Measurements from ENCODE around the gene LSM14A. TPM values are rescaled to one million over a fixed set of nuclear protein-coding genes. Genes with fewer than 3 reads are reported as not detected.

LSM14A gene
- total and polyA plus RNA-seq, 9 of the 15 experiments (the other 6 are each of a cell fraction or from before 2014, with no cell fraction given), result 19.5 to 150 (median 95.1) TPM

DNA sequence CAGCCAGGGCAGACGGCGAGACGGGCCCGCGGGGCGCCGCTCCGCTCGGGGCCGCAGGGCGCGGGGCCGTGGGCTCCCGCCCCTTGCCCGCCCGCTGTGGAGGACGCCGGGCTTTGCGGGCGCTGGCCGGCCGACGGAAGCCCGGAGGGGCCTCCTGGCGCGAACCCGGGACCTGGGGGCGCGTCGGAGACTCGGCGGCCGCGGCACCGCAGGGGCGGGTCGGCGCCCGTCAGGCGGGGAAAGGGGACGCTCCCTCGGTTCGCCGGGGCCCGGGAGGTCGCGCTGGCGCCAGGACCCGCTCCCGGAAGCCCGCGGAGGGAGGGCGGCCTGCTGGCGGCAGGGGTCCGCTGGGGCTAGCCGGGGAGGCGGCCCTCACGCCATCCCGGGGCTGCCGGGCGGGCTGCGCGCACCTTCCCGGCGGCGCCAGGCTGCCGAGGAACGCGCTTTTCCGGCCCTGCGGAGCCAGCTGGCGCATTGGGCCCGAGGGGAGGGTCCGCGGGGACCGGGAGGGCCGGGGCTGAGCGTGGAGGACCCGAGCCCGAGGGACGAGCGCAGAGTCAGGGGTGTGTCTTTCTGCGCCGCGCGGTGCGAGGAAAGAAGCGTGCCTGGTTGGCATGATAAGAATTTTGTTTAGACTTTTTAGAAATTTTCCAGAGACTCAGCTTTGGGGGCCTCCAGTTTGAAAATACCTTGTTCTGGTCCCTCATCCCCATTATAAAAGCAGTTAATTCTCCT, 82.6 kb downstream of the LSM14A start (continued):
- no peak for TF ChIP-seq ZNF165 (CRISPR knock-in tag; IDR thresholded peaks at IDR 0.05; ENCODE audit: borderline replicate concordance)
- TF ChIP-seq ZNF232 (CRISPR knock-in tag; IDR thresholded peaks at IDR 0.05), result no peak
- TF ChIP-seq, protein P1, sequence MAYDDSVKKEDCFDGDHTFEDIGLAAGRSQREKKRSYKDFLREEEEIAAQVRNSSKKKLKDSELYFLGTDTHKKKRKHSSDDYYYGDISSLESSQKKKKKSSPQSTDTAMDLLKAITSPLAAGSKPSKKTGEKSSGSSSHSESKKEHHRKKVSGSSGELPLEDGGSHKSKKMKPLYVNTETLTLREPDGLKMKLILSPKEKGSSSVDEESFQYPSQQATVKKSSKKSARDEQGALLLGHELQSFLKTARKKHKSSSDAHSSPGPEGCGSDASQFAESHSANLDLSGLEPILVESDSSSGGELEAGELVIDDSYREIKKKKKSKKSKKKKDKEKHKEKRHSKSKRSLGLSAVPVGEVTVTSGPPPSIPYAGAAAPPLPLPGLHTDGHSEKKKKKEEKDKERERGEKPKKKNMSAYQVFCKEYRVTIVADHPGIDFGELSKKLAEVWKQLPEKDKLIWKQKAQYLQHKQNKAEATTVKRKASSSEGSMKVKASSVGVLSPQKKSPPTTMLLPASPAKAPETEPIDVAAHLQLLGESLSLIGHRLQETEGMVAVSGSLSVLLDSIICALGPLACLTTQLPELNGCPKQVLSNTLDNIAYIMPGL (CRISPR knock-in tag; IDR thresholded peaks at IDR 0.05), result no peak
- TF ChIP-seq ZNF217 (CRISPR knock-in tag; IDR thresholded peaks at IDR 0.05), result no peak
- TF ChIP-seq FOXJ3 (CRISPR knock-in tag; IDR thresholded peaks at IDR 0.05), result no peak
- TF ChIP-seq L3MBTL2 (IDR thresholded peaks at IDR 0.05), result peak; percentile 63; the same call in 1 of the 2 replicates

DNA sequence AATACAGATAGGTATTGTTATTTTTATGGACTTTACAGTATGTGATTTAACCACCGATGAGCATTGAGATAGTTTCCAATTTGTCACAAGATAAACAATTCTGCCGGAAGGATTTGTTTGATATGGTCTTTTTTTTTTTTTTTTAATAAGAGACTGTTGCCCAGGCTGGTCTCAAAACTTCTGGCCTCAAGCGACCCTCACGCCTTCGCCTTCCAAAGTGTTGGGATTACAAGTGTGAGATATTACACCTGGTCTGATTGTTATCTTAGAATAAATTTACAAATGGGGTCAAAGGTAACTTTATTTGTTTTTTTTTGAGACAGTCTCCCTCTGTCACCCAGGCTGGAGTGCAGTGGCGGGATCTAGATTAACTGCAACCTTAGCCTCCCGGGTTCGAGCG, 83.2 kb downstream of the LSM14A start:
- POLR2A ChIA-PET, result no interaction called here
- H4K20me1 ChIP-seq (replicated peaks; ENCODE audit: control insufficient read depth, insufficient read depth, low read length), result no peaks in the 10 kb centered on the region
- peak overlapping the region; percentile 94 for H3K4me2 ChIP-seq (ENCODE audit: insufficient read depth, low read length)
- 40% methylated on average over 9 of the region's 9 CpGs for WGBS (ENCODE audit: insufficient coverage, low coverage, missing lambda C conversion rate)
- H3K9me3 ChIP-seq (replicated peaks; ENCODE audit: control insufficient read depth, insufficient read depth, low read depth, low read length), result no peaks in the 10 kb centered on the region
- H2AFZ ChIP-seq (ENCODE audit: low read depth, low read length), result peak overlapping the region; percentile 82; the same call in 1 of the 2 replicates
- ATAC-seq (no peak), FAIRE-seq (peak; percentile 15), DNase-seq (ENCODE audit: extremely low read depth in 1 of 4, low spot score in 3 of 4) (no peak)
- H3K9ac ChIP-seq (ENCODE audit: insufficient read depth in 1 of 2, low read depth in 2 of 2, low read length in 2 of 2), result peak overlapping the region in 1 of 2 experiments; percentile 77; a peak in 2 of 4 replicates
- peak overlapping the region; percentile 81 for H3K4me3 ChIP-seq
- H3K9me1 ChIP-seq (ENCODE audit: control insufficient read depth, insufficient read depth, low read length), result no peaks in the 10 kb centered on the region
- peak overlapping the region; percentile 82; the same call in 2 of the 3 replicates for H3K27ac ChIP-seq (ENCODE audit: extremely low read depth, low read depth, low read length)
- no TSS peak for BruUV-seq (replicated peaks)
- peaks cover 4 to 24% of the 10 kb centered on the region in 2 experiments; a peak in 3 of 5 replicates for H3K4me1 ChIP-seq (replicated peaks in 1 of 2; ENCODE audit: control insufficient read depth in 2 of 2, insufficient read depth in 2 of 2, low read length in 2 of 2)
- CTCF ChIA-PET (ENCODE audit: low intra/inter-chr PET ratio), result no interaction called here
- H3K79me2 ChIP-seq (ENCODE audit: control insufficient read depth, insufficient read depth, low read length), result peaks cover 35% of the 10 kb centered on the region
- intact Hi-C loops (cut with micrococcal nuclease), result loop anchor here (5.0 kb wide), 1 partner anchor 72 kb away; no protein-coding TSS in a partner anchor
- in situ Hi-C loops (cut with MboI), result no loop called here
- no peaks in the 10 kb centered on the region for H3K27me3 ChIP-seq (ENCODE audit: control insufficient read depth in 2 of 2, insufficient read depth in 2 of 2, low read length in 2 of 2)
- 0 out of 3 replicates have a peak, but pooled peaks cover 4% of the 10 kb centered on the region for H3K36me3 ChIP-seq (ENCODE audit: control insufficient read depth, insufficient read depth, low read length)
- TF ChIP-seq, protein P2, sequence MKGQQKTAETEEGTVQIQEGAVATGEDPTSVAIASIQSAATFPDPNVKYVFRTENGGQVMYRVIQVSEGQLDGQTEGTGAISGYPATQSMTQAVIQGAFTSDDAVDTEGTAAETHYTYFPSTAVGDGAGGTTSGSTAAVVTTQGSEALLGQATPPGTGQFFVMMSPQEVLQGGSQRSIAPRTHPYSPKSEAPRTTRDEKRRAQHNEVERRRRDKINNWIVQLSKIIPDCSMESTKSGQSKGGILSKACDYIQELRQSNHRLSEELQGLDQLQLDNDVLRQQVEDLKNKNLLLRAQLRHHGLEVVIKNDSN (CRISPR knock-in tag; IDR thresholded peaks at IDR 0.05), result no peak
- no peak for TF ChIP-seq MYC (IDR thresholded peaks at IDR 0.05; ENCODE audit: low read depth, low read length)
- no peak for TF ChIP-seq MYC (CRISPR knock-in tag; IDR thresholded peaks at IDR 0.05; ENCODE audit: borderline replicate concordance, low read depth)
- TF ChIP-seq NELFE (IDR thresholded peaks at IDR 0.05; ENCODE audit: insufficient read depth, insufficient read length), result no peak
- TF ChIP-seq HNRNPLL (IDR thresholded peaks at IDR 0.05; ENCODE audit: low read depth, low read length, poor library complexity, severe bottlenecking), result no peak
- no peak for TF ChIP-seq SIN3A (IDR thresholded peaks at IDR 0.05; ENCODE audit: borderline replicate concordance in 2 of 2, control insufficient read depth in 1 of 2, low read depth in 2 of 2, low read length in 2 of 2)
- TF ChIP-seq, protein P3, sequence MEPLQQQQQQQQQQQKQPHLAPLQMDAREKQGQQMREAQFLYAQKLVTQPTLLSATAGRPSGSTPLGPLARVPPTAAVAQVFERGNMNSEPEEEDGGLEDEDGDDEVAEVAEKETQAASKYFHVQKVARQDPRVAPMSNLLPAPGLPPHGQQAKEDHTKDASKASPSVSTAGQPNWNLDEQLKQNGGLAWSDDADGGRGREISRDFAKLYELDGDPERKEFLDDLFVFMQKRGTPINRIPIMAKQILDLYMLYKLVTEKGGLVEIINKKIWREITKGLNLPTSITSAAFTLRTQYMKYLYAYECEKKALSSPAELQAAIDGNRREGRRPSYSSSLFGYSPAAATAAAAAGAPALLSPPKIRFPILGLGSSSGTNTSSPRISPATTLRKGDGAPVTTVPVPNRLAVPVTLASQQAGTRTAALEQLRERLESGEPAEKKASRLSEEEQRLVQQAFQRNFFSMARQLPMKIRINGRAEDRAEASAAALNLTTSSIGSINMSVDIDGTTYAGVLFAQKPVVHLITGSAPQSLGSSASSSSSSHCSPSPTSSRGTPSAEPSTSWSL (CRISPR knock-in tag; IDR thresholded peaks at IDR 0.05; ENCODE audit: borderline replicate concordance), result no peak
- TF ChIP-seq NFIC (IDR thresholded peaks at IDR 0.05), result no peak
- TF ChIP-seq SMAD4 (CRISPR knock-in tag; conservative IDR thresholded peaks at IDR 0.05), result no peak
- TF ChIP-seq HNRNPL (IDR thresholded peaks at IDR 0.05; ENCODE audit: low read depth, low read length), result no peak
- TF ChIP-seq FOS (IDR thresholded peaks at IDR 0.05; ENCODE audit: extremely low read depth, insufficient read length), result no peak

All from K562 (cell line).